ENCODE results near the gene L3MBTL4.

Gene L3MBTL4

GRCh38 chr18:5979971-5980457, 434.7 kb downstream of the L3MBTL4 start:
- H3K27me3 ChIP-seq (ENCODE audit: low read depth, low read length) = no peaks in the 10 kb centered on the region
- H3K4me3 ChIP-seq (ENCODE audit: low read depth in 1 of 2, low read length in 2 of 2) = no peak overlapping the region

GRCh38 chr18:5979176-5979888, 435.4 kb downstream of the L3MBTL4 start:
- Histone ChIP-seq H3K27me3 (ENCODE audit: low read depth, low read length) (no peaks in the 10 kb centered on the region), H3K9me3 (ENCODE audit: control insufficient read depth in 1 of 2, low read length in 2 of 2) (no peaks in the 10 kb centered on the region), H3K4me1 (ENCODE audit: control insufficient read depth in 1 of 2, insufficient read depth in 2 of 2, low read length in 2 of 2) (no peaks in the 10 kb centered on the region), H3K27ac (ENCODE audit: low read length) (no peak overlapping the region), H3K4me3 (ENCODE audit: low read depth in 1 of 2, low read length in 2 of 2) (no peak overlapping the region), H3K36me3 (ENCODE audit: control insufficient read depth in 1 of 2, insufficient read depth in 2 of 2, low read length in 2 of 2) (no peaks in the 10 kb centered on the region)

More at GRCh38 chr18:5979971-5980457, 434.7 kb downstream of the L3MBTL4 start:
- no peaks in the 10 kb centered on the region for H3K9me3 ChIP-seq (ENCODE audit: control insufficient read depth in 1 of 2, low read length in 2 of 2)
- no peaks in the 10 kb centered on the region for H3K4me1 ChIP-seq (ENCODE audit: control insufficient read depth in 1 of 2, insufficient read depth in 2 of 2, low read length in 2 of 2)
- no peak overlapping the region for H3K27ac ChIP-seq (ENCODE audit: low read length)
- no peaks in the 10 kb centered on the region for H3K36me3 ChIP-seq (ENCODE audit: control insufficient read depth in 1 of 2, insufficient read depth in 2 of 2, low read length in 2 of 2)

GRCh38 chr18:5977022-5977421, 437.7 kb downstream of the L3MBTL4 start:
- H3K27me3 ChIP-seq (ENCODE audit: low read depth, low read length) = no peaks in the 10 kb centered on the region
- no peaks in the 10 kb centered on the region for H3K36me3 ChIP-seq (ENCODE audit: control insufficient read depth in 1 of 2, insufficient read depth in 2 of 2, low read length in 2 of 2)
- H3K4me1 ChIP-seq (ENCODE audit: control insufficient read depth in 1 of 2, insufficient read depth in 2 of 2, low read length in 2 of 2) = no peaks in the 10 kb centered on the region
- H3K4me3 ChIP-seq (ENCODE audit: low read depth in 1 of 2, low read length in 2 of 2) = no peak overlapping the region
- H3K9me3 ChIP-seq (ENCODE audit: control insufficient read depth in 1 of 2, low read length in 2 of 2) = no peaks in the 10 kb centered on the region
- no peak overlapping the region for H3K27ac ChIP-seq (ENCODE audit: low read length)

GRCh38 chr18:5975111-5976002, 439.4 kb downstream of the L3MBTL4 start:
- Histone ChIP-seq H3K27me3 (ENCODE audit: low read depth, low read length) (no peaks in the 10 kb centered on the region), H3K4me1 (ENCODE audit: control insufficient read depth in 1 of 2, insufficient read depth in 2 of 2, low read length in 2 of 2) (no peaks in the 10 kb centered on the region), H3K36me3 (ENCODE audit: control insufficient read depth in 1 of 2, insufficient read depth in 2 of 2, low read length in 2 of 2) (no peaks in the 10 kb centered on the region), H3K27ac (ENCODE audit: low read length) (no peak overlapping the region), H3K4me3 (ENCODE audit: low read depth in 1 of 2, low read length in 2 of 2) (no peak overlapping the region), H3K9me3 (ENCODE audit: control insufficient read depth in 1 of 2, low read length in 2 of 2) (no peaks in the 10 kb centered on the region)

GRCh38 chr18:5974696-5975095, 440.0 kb downstream of the L3MBTL4 start:
- Histone ChIP-seq H3K27ac (ENCODE audit: low read length) (no peak overlapping the region), H3K4me3 (ENCODE audit: low read depth in 1 of 2, low read length in 2 of 2) (no peak overlapping the region), H3K9me3 (ENCODE audit: control insufficient read depth in 1 of 2, low read length in 2 of 2) (no peaks in the 10 kb centered on the region), H3K36me3 (ENCODE audit: control insufficient read depth in 1 of 2, insufficient read depth in 2 of 2, low read length in 2 of 2) (no peaks in the 10 kb centered on the region), H3K4me1 (ENCODE audit: control insufficient read depth in 1 of 2, insufficient read depth in 2 of 2, low read length in 2 of 2) (no peaks in the 10 kb centered on the region), H3K27me3 (ENCODE audit: low read depth, low read length) (no peaks in the 10 kb centered on the region)

- Histone ChIP-seq H3K27ac (ENCODE audit: low read length) (no peak overlapping the region), H3K4me3 (ENCODE audit: low read depth in 1 of 2, low read length in 2 of 2) (no peak overlapping the region), H3K36me3 (ENCODE audit: control insufficient read depth in 1 of 2, insufficient read depth in 2 of 2, low read length in 2 of 2) (no peaks in the 10 kb centered on the region), H3K9me3 (ENCODE audit: control insufficient read depth in 1 of 2, low read length in 2 of 2) (no peaks in the 10 kb centered on the region), H3K27me3 (ENCODE audit: low read depth, low read length) (no peaks in the 10 kb centered on the region), H3K4me1 (ENCODE audit: control insufficient read depth in 1 of 2, insufficient read depth in 2 of 2, low read length in 2 of 2) (no peaks in the 10 kb centered on the region)
These were observed 441.6 kb downstream of the L3MBTL4 start for GRCh38 chr18:5973099-5973498.

GRCh38 chr18:5972298-5972697, 442.4 kb downstream of the L3MBTL4 start:
- no peaks in the 10 kb centered on the region for H3K4me1 ChIP-seq (ENCODE audit: control insufficient read depth in 1 of 2, insufficient read depth in 2 of 2, low read length in 2 of 2)
- H3K4me3 ChIP-seq (ENCODE audit: low read depth in 1 of 2, low read length in 2 of 2) = no peak overlapping the region
- no peaks in the 10 kb centered on the region for H3K36me3 ChIP-seq (ENCODE audit: control insufficient read depth in 1 of 2, insufficient read depth in 2 of 2, low read length in 2 of 2)
- no peaks in the 10 kb centered on the region for H3K27me3 ChIP-seq (ENCODE audit: low read depth, low read length)
- no peaks in the 10 kb centered on the region for H3K9me3 ChIP-seq (ENCODE audit: control insufficient read depth in 1 of 2, low read length in 2 of 2)
- no peak overlapping the region for H3K27ac ChIP-seq (ENCODE audit: low read length)

- Histone ChIP-seq H3K4me1 (ENCODE audit: control insufficient read depth in 1 of 2, insufficient read depth in 2 of 2, low read length in 2 of 2) (no peaks in the 10 kb centered on the region), H3K9me3 (ENCODE audit: control insufficient read depth in 1 of 2, low read length in 2 of 2) (no peaks in the 10 kb centered on the region), H3K4me3 (ENCODE audit: low read depth in 1 of 2, low read length in 2 of 2) (no peak overlapping the region), H3K27me3 (ENCODE audit: low read depth, low read length) (no peaks in the 10 kb centered on the region), H3K27ac (ENCODE audit: low read length) (no peak overlapping the region), H3K36me3 (ENCODE audit: control insufficient read depth in 1 of 2, insufficient read depth in 2 of 2, low read length in 2 of 2) (no peaks in the 10 kb centered on the region)
These were observed 444.7 kb downstream of the L3MBTL4 start for GRCh38 chr18:5969989-5970403.

GRCh38 chr18:5969355-5969988, 445.2 kb downstream of the L3MBTL4 start:
- Histone ChIP-seq H3K4me1 (ENCODE audit: control insufficient read depth in 1 of 2, insufficient read depth in 2 of 2, low read length in 2 of 2) (no peaks in the 10 kb centered on the region), H3K27ac (ENCODE audit: low read length) (no peak overlapping the region), H3K36me3 (ENCODE audit: control insufficient read depth in 1 of 2, insufficient read depth in 2 of 2, low read length in 2 of 2) (no peaks in the 10 kb centered on the region), H3K4me3 (ENCODE audit: low read depth in 1 of 2, low read length in 2 of 2) (no peak overlapping the region), H3K9me3 (ENCODE audit: control insufficient read depth in 1 of 2, low read length in 2 of 2) (no peaks in the 10 kb centered on the region), H3K27me3 (ENCODE audit: low read depth, low read length) (no peaks in the 10 kb centered on the region)

- H3K27ac ChIP-seq (ENCODE audit: low read length) = no peak overlapping the region
- H3K4me1 ChIP-seq (ENCODE audit: control insufficient read depth in 1 of 2, insufficient read depth in 2 of 2, low read length in 2 of 2) = no peaks in the 10 kb centered on the region
- H3K27me3 ChIP-seq (ENCODE audit: low read depth, low read length) = no peaks in the 10 kb centered on the region
- no peaks in the 10 kb centered on the region for H3K9me3 ChIP-seq (ENCODE audit: control insufficient read depth in 1 of 2, low read length in 2 of 2)
- no peak overlapping the region for H3K4me3 ChIP-seq (ENCODE audit: low read depth in 1 of 2, low read length in 2 of 2)
- no peaks in the 10 kb centered on the region for H3K36me3 ChIP-seq (ENCODE audit: control insufficient read depth in 1 of 2, insufficient read depth in 2 of 2, low read length in 2 of 2)
These were observed 447.0 kb downstream of the L3MBTL4 start for GRCh38 chr18:5967666-5968065.

GRCh38 chr18:5967007-5967406, 447.7 kb downstream of the L3MBTL4 start:
- no peak overlapping the region for H3K4me3 ChIP-seq (ENCODE audit: low read depth in 1 of 2, low read length in 2 of 2)
- H3K27ac ChIP-seq (ENCODE audit: low read length) = no peak overlapping the region
- H3K27me3 ChIP-seq (ENCODE audit: low read depth, low read length) = no peaks in the 10 kb centered on the region
- H3K4me1 ChIP-seq (ENCODE audit: control insufficient read depth in 1 of 2, insufficient read depth in 2 of 2, low read length in 2 of 2) = no peaks in the 10 kb centered on the region
- H3K36me3 ChIP-seq (ENCODE audit: control insufficient read depth in 1 of 2, insufficient read depth in 2 of 2, low read length in 2 of 2) = no peaks in the 10 kb centered on the region
- H3K9me3 ChIP-seq (ENCODE audit: control insufficient read depth in 1 of 2, low read length in 2 of 2) = no peaks in the 10 kb centered on the region

Data from muscle layer of duodenum (tissue), 2 donors.